ENCODE results near the gene WDR12.

The WDR12 gene

DNA sequence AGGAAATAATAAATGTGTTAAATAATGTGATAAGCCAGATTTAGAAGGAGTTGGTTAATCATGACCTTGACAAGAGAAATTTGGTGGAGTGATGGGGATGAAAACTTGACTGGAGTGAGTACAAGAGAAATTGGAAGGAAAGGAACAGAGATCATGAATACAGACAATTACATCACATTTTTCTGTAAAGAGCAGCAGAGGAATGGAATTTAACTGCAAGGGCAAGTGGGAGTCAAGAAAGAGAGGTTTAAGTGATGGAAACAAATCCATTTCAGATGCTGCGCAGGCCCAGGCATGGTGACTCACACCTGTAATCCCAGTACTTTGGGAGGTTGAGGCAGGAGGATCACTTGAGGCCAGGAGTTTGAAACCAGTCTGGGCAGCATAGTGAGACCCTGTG lies 86.6 kb downstream of the WDR12 start:
- DNase-seq, result no peak
- intact Hi-C loops (cut with DNase I), result no loop called here

All from posterior cingulate gyrus (tissue), 11 donors.